Ishikawa (cell line): Measurements from ENCODE around the gene CUL5.

Source experiments
- CEBPB ChIP-seq: IDR thresholded peaks from 2 replicates; pipeline ENCODE4 v1.6.1; 2012
- EP300 ChIP-seq: IDR thresholded peaks from 2 replicates; pipeline ENCODE4 v1.6.1; 2012; ENCODE audit warnings: borderline replicate concordance
- FOXM1 ChIP-seq: IDR thresholded peaks from 2 replicates; pipeline ENCODE4 v1.6.1; 2012; ENCODE audit warnings: low read depth, borderline replicate concordance
- MAX ChIP-seq: IDR thresholded peaks from 2 replicates; pipeline ENCODE4 v1.6.1; 2012
- NFIC ChIP-seq: IDR thresholded peaks from 2 replicates; pipeline ENCODE4 v1.6.1; 2012
- TAF1 ChIP-seq: IDR thresholded peaks from 2 replicates; pipeline ENCODE4 v1.6.1; 2012; ENCODE audit warnings: low read depth, mild to moderate bottlenecking
- USF1 ChIP-seq: IDR thresholded peaks from 2 replicates; pipeline ENCODE4 v1.6.1; 2012

GRCh38 chr11:108037211-108037610 lies 28.5 kb downstream of the CUL5 start:
- TF ChIP-seq MAX (no peak), CEBPB (no peak), USF1 (no peak), EP300 (no peak), TAF1 (no peak), NFIC (no peak), FOXM1 (no peak)
